Measurements from ENCODE around the gene MTHFD1. TPM values are rescaled to one million over a fixed set of nuclear protein-coding genes. Genes with fewer than 3 reads are reported as not detected.

The MTHFD1 gene
- total RNA-seq, 1 donor from 2014 or later, result 49.9 TPM

DNA sequence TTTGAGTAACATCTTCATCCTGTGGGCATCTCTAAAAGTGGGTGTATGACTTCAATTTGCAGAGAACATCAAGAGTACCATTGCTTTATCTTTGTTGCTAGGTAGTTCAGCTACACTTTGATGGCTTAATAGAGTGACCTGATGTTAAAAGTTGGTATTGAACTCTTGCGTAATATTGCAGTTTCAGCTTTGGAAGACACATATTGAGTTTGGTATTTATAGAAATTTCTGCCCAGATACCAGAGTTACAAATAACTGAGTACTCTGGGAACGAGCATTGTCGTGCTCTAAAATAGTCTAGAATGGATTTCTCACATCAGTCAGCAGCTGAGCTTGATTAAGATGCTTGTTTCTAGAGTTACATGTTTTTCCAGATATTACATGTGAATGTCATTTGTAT is 52.3 kb downstream of the MTHFD1 start:
- intact Hi-C loops (cut with DNase I), result no loop called here
- no peak for DNase-seq (ENCODE audit: low spot score)
- no peak for ATAC-seq

DNA sequence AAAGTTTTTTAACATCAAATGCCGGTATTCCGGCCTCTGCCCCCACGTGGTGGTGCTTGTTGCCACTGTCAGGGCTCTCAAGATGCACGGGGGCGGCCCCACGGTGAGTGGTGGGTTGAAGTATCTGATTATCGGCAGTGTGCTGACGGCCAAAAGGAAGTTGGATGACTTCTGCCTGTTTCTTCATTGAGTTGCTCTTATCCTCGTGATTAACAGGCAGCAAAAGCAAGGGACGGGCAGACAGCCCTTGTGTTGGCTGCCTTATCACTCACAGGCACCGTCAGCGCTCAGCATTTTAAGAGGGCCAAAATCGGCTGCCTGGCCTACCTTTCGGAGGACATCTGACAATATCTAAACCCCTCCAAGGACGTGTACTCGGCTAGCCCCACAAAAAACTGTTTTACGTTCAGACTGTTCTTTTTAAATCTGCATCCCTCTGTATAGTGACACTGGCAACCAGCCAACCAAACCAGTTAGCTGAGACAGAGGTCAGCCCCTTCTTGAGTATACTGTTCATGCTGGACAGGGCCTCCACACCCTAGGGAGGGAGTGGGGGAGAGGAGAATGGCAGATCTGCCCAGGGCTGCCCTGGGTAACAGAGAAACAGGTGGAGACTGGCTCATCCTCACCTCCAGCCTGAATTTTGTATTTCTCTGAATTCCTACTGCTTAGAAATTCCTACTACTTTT is 54.3 kb downstream of the MTHFD1 start:
- ATAC-seq, result peak; percentile 23
- no peak for DNase-seq (ENCODE audit: low spot score)
- intact Hi-C loops (cut with DNase I), result no loop called here

DNA sequence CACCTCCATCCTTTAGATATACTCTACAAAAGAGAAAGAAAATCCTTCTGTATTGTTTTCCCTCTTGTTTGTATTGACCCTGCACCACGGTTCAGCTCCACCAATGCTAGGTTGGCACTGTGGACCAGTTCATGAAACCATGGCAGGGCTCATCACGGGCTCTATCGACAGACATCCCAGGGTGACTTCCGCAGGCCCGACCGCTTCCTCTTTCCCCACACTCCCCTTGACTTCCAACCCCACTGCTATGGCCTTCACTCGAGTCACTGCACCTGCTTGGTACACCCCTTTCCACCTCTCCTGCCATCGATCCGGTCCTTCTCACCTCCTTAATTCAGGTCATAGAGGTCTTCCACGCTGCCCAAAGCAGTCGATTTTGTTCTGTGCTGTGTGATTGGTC is 56.0 kb downstream of the MTHFD1 start:
- ATAC-seq (no peak), DNase-seq (ENCODE audit: low spot score) (no peak)
- intact Hi-C loops (cut with DNase I), result no loop called here

DNA sequence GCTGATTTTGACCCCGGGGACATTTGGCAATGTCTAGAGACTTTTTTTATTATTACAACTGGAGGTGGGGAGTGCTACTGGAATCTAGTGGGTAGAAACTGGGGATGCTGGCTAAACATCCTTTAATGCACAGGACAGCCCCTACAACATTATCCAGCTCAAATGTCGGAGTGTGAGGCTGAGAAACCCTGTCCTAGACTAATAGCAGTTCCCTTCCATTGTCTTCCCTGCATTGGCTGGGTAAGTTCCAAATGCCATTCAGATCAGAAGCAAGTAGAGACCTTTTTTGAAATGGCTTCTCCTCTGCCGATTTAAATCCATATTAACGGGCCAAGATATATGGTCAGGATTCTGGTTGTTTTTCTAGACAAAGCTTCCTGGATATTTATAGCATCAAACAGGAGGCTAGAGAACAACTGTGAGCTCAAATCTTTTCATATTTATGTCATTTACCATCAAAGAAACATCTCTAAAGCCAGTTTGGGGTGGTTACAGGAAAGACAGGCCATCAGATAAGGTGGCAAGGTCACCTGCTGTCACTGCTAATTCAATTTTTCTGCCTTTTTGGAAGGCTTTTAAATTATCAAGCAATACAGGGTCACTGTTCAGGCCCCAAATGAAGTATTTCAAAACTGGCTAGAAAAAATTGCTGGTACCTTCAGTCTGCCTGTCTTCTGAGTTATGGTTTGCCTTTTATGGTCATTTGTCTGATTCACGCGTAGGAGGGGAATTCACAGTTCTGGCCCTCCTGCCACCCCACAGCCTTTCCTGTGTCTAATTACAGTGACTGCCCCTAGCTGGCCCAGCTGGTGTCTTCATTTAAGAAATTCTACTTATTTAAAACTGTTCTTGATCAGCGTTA is 57.1 kb downstream of the MTHFD1 start:
- no peak for DNase-seq (ENCODE audit: low spot score)
- intact Hi-C loops (cut with DNase I), result no loop called here
- ATAC-seq, result no peak

DNA sequence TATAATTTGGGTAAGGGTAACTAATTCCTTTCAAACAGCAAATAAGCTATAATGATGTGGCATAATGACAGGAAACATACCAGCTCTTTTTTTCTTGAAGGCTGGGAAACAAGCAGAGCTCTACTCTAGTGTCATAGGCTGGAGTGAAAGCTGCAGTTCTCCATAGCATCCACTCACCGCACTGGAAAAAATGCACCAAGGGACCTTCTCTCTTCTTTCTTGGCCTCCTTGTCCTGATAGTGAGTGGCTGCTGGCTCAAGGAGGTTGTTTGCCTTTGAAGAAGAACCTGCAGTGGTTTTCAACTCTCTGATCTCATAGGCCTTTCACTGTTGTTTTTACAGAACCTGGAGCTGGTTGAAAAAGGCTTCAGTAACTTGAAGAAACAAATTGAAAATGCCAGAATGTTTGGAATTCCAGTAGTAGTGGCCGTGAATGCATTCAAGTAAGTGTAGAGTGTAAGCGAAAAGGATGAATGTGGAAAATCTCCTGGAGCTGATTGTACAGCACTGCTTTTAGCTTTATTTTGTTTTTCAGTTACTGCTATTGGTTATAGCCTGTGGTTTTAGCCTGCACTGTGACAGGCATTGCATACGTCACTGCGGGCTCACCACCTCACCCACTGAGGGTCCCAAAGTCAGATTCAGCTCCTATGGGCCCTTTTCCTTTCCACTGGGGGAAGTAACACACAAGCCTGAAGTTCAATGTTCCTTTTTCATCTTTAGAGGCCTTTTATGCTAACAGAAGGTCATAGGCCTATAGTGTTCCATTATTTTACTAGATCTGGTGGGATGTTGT is 59.9 kb downstream of the MTHFD1 start:
- intact Hi-C loops (cut with DNase I), result no loop called here
- DNase-seq (ENCODE audit: low spot score), result no peak
- no peak for ATAC-seq

DNA sequence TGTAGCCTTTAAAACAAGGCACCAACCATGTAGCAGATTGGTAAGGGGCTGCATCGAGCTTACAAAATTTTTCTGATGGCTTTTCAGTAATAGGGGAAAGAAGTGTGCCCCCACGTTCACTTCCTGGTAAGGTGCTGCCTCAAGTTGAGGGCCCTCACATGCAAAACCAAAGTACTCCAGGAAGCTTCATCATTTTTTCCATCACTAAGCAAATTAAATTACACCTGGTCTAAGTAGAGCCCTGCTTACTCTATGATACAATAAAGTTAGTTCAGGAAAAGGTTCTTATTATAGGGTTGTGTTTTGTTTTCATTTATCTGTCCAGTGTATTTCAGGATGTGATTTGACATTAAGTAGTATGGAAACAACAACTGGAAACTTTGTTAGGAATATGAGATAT is 62.1 kb downstream of the MTHFD1 start:
- no peak for DNase-seq (ENCODE audit: low spot score)
- ATAC-seq, result no peak
- intact Hi-C loops (cut with DNase I), result no loop called here

DNA sequence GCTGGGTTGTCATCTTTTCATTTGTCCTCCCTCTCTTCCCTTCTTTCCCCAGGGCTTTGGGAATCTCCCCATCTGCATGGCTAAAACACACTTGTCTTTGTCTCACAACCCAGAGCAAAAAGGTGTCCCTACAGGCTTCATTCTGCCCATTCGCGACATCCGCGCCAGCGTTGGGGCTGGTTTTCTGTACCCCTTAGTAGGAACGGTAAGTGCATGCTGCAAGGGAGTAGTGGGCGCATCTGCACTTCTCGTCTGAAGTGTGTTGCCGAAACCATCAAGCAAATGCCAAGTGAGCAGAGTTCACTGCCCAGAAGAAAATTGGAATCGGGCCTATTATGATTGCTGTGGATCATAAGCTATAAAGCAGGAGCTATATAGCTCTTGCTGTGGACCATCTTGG is 66.5 kb downstream of the MTHFD1 start:
- ATAC-seq, result no peak
- intact Hi-C loops (cut with DNase I), result no loop called here
- no peak for DNase-seq (ENCODE audit: low spot score)

DNA sequence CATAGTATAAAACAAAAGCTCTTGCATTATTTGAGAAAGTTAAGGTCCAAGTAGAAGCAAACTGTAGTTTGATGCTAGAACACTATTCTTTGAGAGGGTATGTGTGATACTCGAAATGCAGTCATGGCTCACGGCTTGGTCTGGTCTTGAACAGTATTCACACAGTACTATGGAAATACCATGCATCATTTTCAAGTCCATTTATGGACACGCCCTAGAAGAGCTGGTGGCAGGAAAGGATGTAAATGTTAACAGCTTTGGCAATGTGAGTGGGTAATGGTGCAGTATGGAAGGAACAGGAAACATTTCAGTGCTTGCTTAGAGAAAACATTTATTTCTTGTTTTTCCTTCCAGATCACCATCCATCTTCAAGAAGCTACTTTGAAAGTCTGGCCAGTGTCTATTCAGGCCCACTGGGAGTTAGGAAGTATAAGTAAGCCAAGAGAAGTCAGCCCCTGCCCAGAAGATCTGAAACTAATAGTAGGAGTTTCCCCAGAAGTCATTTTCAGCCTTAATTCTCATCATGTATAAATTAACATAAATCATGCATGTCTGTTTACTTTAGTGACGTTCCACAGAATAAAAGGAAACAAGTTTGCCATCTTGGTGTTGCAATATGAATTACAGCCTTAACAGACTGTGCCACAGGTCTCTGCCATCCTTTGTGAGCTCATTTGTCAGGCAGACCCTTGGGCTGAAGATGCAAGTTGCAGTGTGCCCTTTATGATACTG is 71.4 kb downstream of the MTHFD1 start:
- intact Hi-C loops (cut with DNase I), result no loop called here
- DNase-seq (ENCODE audit: low spot score) (no peak), ATAC-seq (no peak)

DNA sequence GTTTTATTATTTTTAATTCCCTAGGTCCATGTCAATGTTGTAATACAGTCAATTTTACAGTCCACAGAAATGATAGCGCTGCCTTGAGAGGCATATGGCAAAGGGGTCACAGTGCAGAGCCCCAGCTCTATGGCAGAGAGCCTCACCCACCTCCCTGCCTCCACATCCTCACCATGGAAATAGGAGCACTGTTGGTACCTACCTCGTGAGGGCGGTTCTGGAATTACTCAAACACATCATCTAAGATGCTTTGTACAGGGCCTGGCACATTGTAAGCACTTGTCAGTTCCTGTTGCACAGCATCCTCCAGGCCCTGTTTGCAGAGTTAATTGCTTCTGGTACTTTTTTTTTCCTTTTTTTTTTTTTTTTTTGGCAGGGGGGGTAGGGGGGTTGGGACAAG is 73.1 kb downstream of the MTHFD1 start:
- DNase-seq (ENCODE audit: low spot score), result no peak
- intact Hi-C loops (cut with DNase I), result no loop called here

DNA sequence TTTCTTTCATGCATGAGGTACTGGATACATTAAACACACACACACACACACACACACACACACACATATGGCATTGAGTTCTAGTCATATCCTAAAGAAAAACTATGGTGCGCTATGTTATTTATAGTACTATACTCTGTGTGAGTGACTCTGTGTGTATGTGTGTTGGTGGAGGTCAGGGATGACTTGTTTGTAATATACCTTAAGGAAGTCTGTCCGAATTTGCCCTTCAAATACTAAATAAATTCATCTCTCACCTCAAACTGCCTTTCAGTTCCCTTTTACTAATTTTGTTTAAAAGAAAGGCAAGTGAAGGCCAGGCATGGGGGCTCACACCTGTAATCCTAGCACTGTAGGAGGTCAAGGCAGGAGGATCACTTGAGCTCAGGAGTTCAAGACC is 75.0 kb downstream of the MTHFD1 start:
- intact Hi-C loops (cut with DNase I), result no loop called here
- DNase-seq (ENCODE audit: low spot score) (no peak), ATAC-seq (no peak)

More for the DNA sequence above, 73.1 kb downstream of the MTHFD1 start:
- ATAC-seq, result no peak

DNA sequence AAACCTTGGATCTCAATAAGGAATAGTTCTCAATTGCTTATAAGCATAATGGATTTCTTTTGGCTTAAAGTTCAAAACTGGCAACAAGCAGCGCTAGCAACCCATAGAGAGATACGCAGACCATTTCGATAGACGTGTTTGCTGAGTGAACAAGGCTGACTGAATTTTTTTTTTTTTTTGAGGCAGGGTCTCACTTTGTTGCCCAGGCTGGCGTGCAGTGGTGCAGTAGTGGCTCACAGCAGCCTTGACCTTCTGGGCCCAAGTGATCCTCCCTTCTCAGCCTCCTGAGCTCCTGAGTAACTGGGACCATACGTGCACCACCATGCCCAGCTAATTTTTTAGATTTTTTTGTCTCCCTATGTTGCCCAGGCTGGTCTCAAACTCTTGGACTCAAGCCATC is 75.7 kb downstream of the MTHFD1 start:
- intact Hi-C loops (cut with DNase I), result no loop called here
- DNase-seq (ENCODE audit: low spot score), result no peak
- ATAC-seq, result no peak

DNA sequence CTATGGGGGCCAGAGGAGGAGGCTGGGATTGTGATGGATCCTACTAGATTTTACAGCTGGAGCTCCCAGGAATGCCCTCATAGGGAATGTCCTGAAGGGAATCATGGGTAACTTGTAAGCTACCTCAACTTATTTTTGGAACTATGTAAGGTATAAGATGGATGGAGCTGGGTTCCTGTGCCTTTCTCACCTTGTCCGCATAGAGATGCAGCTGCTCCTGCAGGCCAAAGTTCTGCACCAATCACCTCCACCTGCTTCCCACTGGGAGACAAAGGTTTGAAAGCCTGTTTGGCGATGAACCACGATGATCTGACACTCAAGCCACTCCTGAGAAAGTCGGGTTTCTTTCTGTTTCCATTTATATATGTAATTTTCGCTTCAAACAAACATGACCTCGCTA is 76.5 kb downstream of the MTHFD1 start:
- intact Hi-C loops (cut with DNase I), result no loop called here
- no peak for ATAC-seq

DNA sequence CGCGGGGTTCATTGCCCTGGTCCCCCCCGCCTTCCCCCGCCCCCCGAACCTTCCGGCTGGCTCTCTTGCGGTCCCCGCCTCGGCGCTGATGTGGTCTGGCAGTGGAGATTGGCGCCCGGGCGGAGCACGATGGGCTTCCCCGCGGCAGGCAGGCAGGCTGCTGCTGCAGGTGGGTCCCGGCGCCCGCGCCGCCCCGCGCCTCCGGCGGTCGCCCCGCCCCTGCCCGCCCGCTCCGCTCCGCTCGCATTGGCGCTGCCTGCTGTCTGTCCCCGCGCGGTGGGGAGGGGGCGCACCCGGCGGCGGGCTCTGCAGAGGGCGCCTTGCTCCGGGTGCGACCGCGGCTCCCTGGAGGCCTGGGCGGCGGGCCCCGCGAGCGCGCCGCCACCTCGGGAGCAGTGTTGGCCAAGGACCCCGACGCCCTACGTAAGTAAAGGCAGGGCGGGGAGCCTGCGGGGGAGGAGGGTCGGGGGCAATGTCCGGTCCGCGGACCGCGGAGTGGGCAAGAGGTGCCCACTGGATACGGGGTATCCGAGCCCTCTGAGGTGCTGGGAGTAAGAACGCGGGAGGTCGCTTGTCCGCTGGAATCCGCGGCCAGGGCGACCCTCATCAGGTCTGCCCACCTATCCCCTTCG is 77.2 kb downstream of the MTHFD1 start, which contains the start of gene AKAP5:
TSS of gene AKAP5 (plus strand) at position 309 of the 632 bp plus-strand sequence. CDS start 2,896 bp downstream, outside the sequence.
- ATAC-seq, result peak; percentile 79
- intact Hi-C loops (cut with DNase I), result no loop called here
- DNase-seq (ENCODE audit: low spot score), result peak; percentile 67

More for the DNA sequence above, 76.5 kb downstream of the MTHFD1 start:
- no peak for DNase-seq (ENCODE audit: low spot score)

DNA sequence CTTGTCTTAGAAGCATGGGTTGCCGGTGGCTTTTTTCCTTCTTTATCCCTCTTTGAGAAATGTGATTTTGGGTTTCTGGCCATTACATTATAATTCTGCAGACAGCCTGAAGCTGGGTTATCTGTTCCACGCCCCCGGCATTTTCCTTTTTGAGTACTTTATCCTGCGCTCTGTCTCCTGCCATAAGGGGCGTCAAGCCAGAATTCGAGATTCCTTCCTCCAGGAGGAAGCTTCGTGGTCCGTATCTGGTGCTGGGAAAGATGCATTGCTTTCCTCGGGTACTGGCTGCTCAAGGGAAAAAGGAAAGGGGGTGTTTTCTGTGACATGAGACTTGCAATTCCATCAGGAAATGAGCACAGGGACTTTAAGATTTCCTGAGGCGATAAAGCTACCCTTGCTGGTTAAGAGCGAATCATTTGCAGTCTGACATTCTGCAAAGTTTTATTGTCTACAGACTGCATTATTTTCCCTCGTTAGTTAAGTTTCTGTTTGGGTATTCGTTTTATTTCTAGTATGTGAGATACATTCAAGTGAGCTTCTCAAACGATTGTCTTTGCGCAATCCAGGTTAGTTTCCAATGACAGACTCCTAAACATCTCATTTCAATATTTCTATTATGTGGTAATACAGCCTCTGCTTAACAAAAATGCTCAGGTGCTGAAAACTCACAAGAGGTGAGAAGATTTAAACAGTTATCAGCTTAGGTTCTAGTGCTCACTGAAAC is 77.8 kb downstream of the MTHFD1 start:
- no peak for DNase-seq (ENCODE audit: low spot score)
- intact Hi-C loops (cut with DNase I), result no loop called here
- ATAC-seq, result peak; percentile 62

DNA sequence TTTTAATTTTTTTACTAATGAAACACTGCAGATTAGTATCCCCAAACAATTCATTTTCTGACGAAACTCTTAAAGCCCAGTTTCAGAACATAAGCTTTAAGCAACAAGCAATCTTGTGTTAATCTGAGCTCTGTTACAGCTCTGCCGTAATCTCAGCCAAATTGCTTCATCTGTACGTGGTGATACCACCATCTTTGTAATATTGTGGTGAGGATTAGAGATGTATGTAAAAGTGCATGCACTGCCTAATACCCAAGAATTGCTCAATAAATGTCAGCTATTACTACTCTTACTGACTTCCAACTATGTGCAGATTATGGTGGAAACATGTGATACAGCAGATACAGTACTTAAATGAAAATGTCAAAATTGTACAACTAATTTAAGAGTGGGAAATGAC is 78.9 kb downstream of the MTHFD1 start:
- no peak for ATAC-seq
- DNase-seq (ENCODE audit: low spot score), result no peak
- intact Hi-C loops (cut with DNase I), result no loop called here

DNA sequence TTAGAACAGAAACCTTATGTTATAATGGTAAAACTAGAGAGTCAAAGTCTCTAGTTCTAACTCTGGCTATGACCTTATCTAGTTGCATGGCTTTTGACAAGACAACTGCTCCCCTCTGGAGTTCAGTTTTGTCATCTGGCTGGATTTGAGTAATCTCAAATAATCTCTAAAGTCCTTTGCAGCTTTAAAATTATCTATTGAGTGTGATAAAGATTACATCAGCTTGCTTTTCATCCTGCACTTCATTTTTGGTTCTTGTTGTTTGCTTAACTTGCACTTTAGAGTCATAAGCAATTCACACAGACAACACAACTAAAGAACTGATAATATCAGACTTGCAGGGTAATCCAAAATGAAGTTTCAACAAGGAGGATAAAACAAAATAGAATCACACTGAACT is 79.4 kb downstream of the MTHFD1 start:
- intact Hi-C loops (cut with DNase I), result no loop called here
- DNase-seq (ENCODE audit: low spot score) (no peak), ATAC-seq (no peak)

DNA sequence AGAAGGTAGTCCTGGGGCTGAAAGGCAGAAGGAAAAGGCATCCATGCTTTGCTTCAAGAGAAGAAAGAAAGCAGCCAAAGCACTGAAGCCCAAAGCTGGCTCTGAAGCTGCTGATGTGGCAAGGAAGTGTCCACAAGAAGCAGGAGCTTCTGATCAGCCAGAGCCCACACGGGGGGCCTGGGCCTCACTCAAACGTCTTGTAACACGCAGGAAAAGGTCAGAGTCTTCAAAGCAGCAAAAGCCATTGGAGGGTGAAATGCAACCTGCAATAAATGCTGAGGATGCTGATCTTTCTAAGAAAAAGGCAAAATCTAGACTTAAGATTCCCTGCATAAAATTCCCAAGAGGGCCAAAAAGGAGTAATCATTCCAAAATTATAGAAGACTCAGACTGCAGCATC is 80.3 kb downstream of the MTHFD1 start:
- DNase-seq (ENCODE audit: low spot score), result no peak
- ATAC-seq, result no peak
- intact Hi-C loops (cut with DNase I), result no loop called here

DNA sequence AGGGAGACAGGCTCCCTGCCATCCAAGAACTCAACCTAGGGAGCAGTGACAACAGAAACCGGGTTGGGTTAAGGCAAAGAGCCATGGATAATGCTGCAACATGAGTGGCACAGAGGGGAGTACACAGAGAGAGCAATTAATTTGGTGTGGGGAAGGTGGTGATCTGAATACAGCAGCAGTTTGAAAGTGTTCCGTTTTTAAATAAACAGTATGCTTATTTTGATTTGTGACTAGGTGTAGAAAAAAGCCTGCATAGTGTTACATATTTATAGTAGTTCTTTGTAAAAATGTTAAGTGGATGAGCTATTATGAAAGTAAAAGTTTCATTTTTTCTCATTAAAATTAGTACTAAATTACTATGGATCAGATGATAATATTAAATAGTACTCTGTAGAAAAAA is 85.9 kb downstream of the MTHFD1 start:
- intact Hi-C loops (cut with DNase I), result no loop called here
- DNase-seq (ENCODE audit: low spot score) (no peak), ATAC-seq (no peak)
